ENCODE measurements around the gene ZNF616.

ZNF616 gene

GRCh38 chr19:52065399-52065798, 74.3 kb downstream of the ZNF616 start:
- H3K36me3 ChIP-seq (ENCODE audit: control insufficient read depth, insufficient read depth, low read length): no peaks in the 10 kb centered on the region
- TF ChIP-seq CTCF (IDR thresholded peaks at IDR 0.05; ENCODE audit: insufficient read depth, low read length, poor library complexity, severe bottlenecking): no peak

More at GRCh38 chr19:52065399-52065798, 74.3 kb downstream of the ZNF616 start:
- Histone ChIP-seq H3K4me3 (replicated peaks; ENCODE audit: low read depth, low read length) (no peak overlapping the region), H3K27me3 (replicated peaks; ENCODE audit: control insufficient read depth, insufficient read depth, low read length) (no peaks in the 10 kb centered on the region)
- no peak for DNase-seq (ENCODE audit: extremely low read depth, insufficient read length)
